Tongue (tissue), 2 donors: Measurements from ENCODE around the gene DHRS7. TPM values are rescaled to one million over a fixed set of nuclear protein-coding genes. Genes with fewer than 3 reads are reported as not detected.
A peak's percentile ranks its signal among the peaks of the same experiment; 100 is the strongest.

ENCODE experiments used
- DNase-seq: peaks from one replicate; pipeline ENCODE4 v3.0.0-alpha.2; 2015
- total RNA-seq: library from RNA; depleted of rRNA; stranded (reverse); fragments of >200 nt; gene quantifications from one replicate; pipeline ENCODE4 v1.2.3, GENCODE V29; 2014

Gene DHRS7
- total RNA-seq: 82.8 TPM

GRCh38 chr14:60164712-60165546 lies at the start of gene DHRS7:
Gene DHRS7, minus strand, starts transcription at chr14:60165398. Its CDS starts 89 bp downstream, at chr14:60165309.
- DNase-seq: peak; percentile 90

- DNase-seq: no peak
These were observed 49.4 kb upstream of the DHRS7 start for GRCh38 chr14:60214415-60215126.

GRCh38 chr14:60214003-60214402 lies 48.8 kb upstream of the DHRS7 start:
- no peak for DNase-seq

- no peak for DNase-seq
These were observed 47.5 kb upstream of the DHRS7 start for GRCh38 chr14:60212503-60213371.

- no peak for DNase-seq
These were observed 46.0 kb upstream of the DHRS7 start for GRCh38 chr14:60211153-60211552.

GRCh38 chr14:60210703-60211102 lies 45.5 kb upstream of the DHRS7 start:
- DNase-seq: no peak

GRCh38 chr14:60206837-60207533 lies 41.8 kb upstream of the DHRS7 start:
- no peak for DNase-seq

GRCh38 chr14:60206249-60206670 lies 41.1 kb upstream of the DHRS7 start:
- no peak for DNase-seq

GRCh38 chr14:60204843-60205774 lies 39.9 kb upstream of the DHRS7 start:
- peak; percentile 9 for DNase-seq

GRCh38 chr14:60204104-60204842 lies 39.1 kb upstream of the DHRS7 start:
- DNase-seq: no peak

GRCh38 chr14:60199321-60199720 lies 34.1 kb upstream of the DHRS7 start:
- DNase-seq: no peak

GRCh38 chr14:60197629-60198303 lies 32.6 kb upstream of the DHRS7 start:
- no peak for DNase-seq

- no peak for DNase-seq
These were observed 31.1 kb upstream of the DHRS7 start for GRCh38 chr14:60196291-60196690.

- no peak for DNase-seq
These were observed 30.1 kb upstream of the DHRS7 start for GRCh38 chr14:60195179-60195810.

GRCh38 chr14:60189923-60190840 lies 25.0 kb upstream of the DHRS7 start:
- DNase-seq: no peak

GRCh38 chr14:60188696-60189095 lies 23.5 kb upstream of the DHRS7 start:
- DNase-seq: no peak

GRCh38 chr14:60188115-60188514 lies 22.9 kb upstream of the DHRS7 start:
- peak; percentile 18 for DNase-seq
